Stimulated activated CD4-positive, alpha-beta T cell treated with anti-CD3 and anti-CD28 coated beads, Interleukin-4, amount 100 ng/mL, for 48 hours (primary cell): Measurements from ENCODE around the gene GFRA1.

Experiments used
- DNase-seq, 2 donors: peaks; one replicate each; pipeline ENCODE4 v3.0.0-alpha.2; 2020; ENCODE audit warnings: low read depth in 2 of 2

The GFRA1 gene

GRCh38 chr10:116241085-116241484 lies 31.9 kb downstream of the GFRA1 start:
- DNase-seq = no peak

- DNase-seq = no peak
Observed at GRCh38 chr10:116240157-116240950, 32.7 kb downstream of the GFRA1 start.

- DNase-seq = no peak
Observed at GRCh38 chr10:116239229-116239628, 33.8 kb downstream of the GFRA1 start.

- DNase-seq = no peak
Observed at GRCh38 chr10:116237970-116238369, 35.0 kb downstream of the GFRA1 start.

GRCh38 chr10:116237260-116237659 lies 35.7 kb downstream of the GFRA1 start:
- no peak for DNase-seq

GRCh38 chr10:116233230-116233629 lies 39.8 kb downstream of the GFRA1 start:
- no peak for DNase-seq

- DNase-seq = no peak
Observed at GRCh38 chr10:116232613-116233012, 40.4 kb downstream of the GFRA1 start.

GRCh38 chr10:116226766-116227165 lies 46.2 kb downstream of the GFRA1 start:
- DNase-seq = no peak

GRCh38 chr10:116226053-116226452 lies 47.0 kb downstream of the GFRA1 start:
- DNase-seq = no peak

GRCh38 chr10:116223289-116223688 lies 49.7 kb downstream of the GFRA1 start:
- DNase-seq = no peak

- no peak for DNase-seq
Observed at GRCh38 chr10:116221053-116221452, 52.0 kb downstream of the GFRA1 start.

- DNase-seq = no peak
Observed at GRCh38 chr10:116216676-116217075, 56.3 kb downstream of the GFRA1 start.

GRCh38 chr10:116215651-116216050 lies 57.4 kb downstream of the GFRA1 start:
- no peak for DNase-seq

GRCh38 chr10:116211682-116212081 lies 61.3 kb downstream of the GFRA1 start:
- no peak for DNase-seq

GRCh38 chr10:116210588-116211346 lies 62.2 kb downstream of the GFRA1 start:
- no peak for DNase-seq

- no peak for DNase-seq
Observed at GRCh38 chr10:116209781-116210180, 63.2 kb downstream of the GFRA1 start.

GRCh38 chr10:116208956-116209567 lies 63.9 kb downstream of the GFRA1 start:
- no peak for DNase-seq

- no peak for DNase-seq
Observed at GRCh38 chr10:116207690-116208089, 65.3 kb downstream of the GFRA1 start.

- no peak for DNase-seq
Observed at GRCh38 chr10:116203661-116204060, 69.3 kb downstream of the GFRA1 start.

- no peak for DNase-seq
Observed at GRCh38 chr10:116201670-116202430, 71.2 kb downstream of the GFRA1 start.

GRCh38 chr10:116201011-116201410 lies 72.0 kb downstream of the GFRA1 start:
- no peak for DNase-seq

GRCh38 chr10:116198676-116199035 lies 74.3 kb downstream of the GFRA1 start:
- no peak for DNase-seq
